Fibroblast of skin of right quadriceps (primary cell): ENCODE measurements around the gene KBTBD4.

Experiments used
- DNase-seq: peaks from one replicate; pipeline ENCODE4 v3.0.0-alpha.2; 2013

Gene KBTBD4

GRCh38 chr11:47523490-47524225, 55.1 kb downstream of the KBTBD4 start:
- peak; percentile 83 for DNase-seq
